Adipocyte (in vitro differentiated cells): ENCODE measurements around the gene DSG1.
"Not testable (repeated sequence)": the region's sequence is repeated elsewhere in the genome, so short reads cannot be mapped to it uniquely, and the experiment has no call there.

ENCODE experiments used
- DNase-seq: peaks from one replicate; pipeline ENCODE4 v3.0.0-alpha.2; 2015; ENCODE audit warnings: low read depth
- H3K27me3 ChIP-seq: replicated peaks from 2 replicates; pipeline ENCODE4 v1.7.0; 2013; ENCODE audit warnings: mild to moderate bottlenecking, low read length, moderate library complexity; ENCODE audit not compliant: control insufficient read depth, insufficient read depth
- H3K36me3 ChIP-seq: 2 replicates; pipeline ENCODE4 v1.7.0; 2013; ENCODE audit warnings: low read length, mild to moderate bottlenecking, moderate library complexity; ENCODE audit not compliant: control insufficient read depth, insufficient read depth, severe bottlenecking
- H3K4me1 ChIP-seq: 2 replicates; pipeline ENCODE4 v1.7.0; 2013; ENCODE audit warnings: mild to moderate bottlenecking, low read length, moderate library complexity; ENCODE audit not compliant: control insufficient read depth, insufficient read depth
- H3K4me3 ChIP-seq: 2 replicates; pipeline ENCODE4 v1.7.0; 2013; ENCODE audit warnings: mild to moderate bottlenecking, low read length, moderate library complexity
- H3K9ac ChIP-seq: 2 replicates; pipeline ENCODE4 v1.7.0; 2013; ENCODE audit warnings: mild to moderate bottlenecking, low read length, moderate library complexity
- H3K9me3 ChIP-seq: 2 replicates; pipeline ENCODE4 v1.7.0; 2013; ENCODE audit warnings: mild to moderate bottlenecking, low read length, moderate library complexity; ENCODE audit not compliant: control insufficient read depth

Gene DSG1

DNA sequence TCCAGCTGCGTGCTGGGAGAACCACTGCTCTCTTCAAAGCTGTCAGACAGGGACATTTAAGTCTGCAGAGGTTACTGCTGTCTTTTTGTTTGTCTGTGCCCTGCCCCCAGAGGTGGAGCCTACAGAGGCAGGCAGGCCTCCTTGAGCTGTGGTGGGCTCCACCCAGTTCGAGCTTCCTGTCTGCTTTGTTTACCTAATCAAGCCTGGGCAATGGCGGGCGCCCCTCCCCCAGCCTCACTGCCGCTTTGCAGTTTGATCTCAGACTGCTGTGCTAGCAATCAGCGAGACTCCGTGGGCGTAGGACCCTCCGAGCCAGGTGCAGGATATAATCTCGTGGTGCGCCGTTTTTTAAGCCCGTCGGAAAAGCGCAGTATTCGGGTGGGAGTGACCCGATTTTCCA is 35.4 kb downstream of the DSG1 start:
- not testable (repeated sequence) for H3K9ac ChIP-seq, H3K4me1 ChIP-seq, H3K36me3 ChIP-seq, H3K4me3 ChIP-seq, H3K9me3 ChIP-seq, DNase-seq, H3K27me3 ChIP-seq

DNA sequence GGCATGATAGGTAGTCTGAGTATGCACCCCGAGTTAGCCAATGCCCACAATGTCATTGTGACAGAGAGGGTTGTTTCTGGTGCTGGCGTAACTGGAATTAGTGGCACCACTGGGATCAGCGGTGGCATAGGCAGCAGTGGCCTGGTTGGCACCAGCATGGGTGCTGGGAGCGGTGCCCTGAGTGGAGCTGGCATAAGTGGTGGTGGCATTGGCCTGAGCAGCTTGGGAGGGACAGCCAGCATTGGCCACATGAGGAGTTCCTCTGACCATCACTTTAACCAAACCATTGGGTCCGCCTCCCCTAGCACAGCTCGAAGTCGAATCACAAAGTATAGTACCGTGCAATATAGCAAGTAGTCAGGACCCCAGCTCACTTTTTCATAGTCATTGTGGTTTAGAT is 37.0 kb downstream of the DSG1 start:
- H3K9ac ChIP-seq = no peak overlapping the region

DNA sequence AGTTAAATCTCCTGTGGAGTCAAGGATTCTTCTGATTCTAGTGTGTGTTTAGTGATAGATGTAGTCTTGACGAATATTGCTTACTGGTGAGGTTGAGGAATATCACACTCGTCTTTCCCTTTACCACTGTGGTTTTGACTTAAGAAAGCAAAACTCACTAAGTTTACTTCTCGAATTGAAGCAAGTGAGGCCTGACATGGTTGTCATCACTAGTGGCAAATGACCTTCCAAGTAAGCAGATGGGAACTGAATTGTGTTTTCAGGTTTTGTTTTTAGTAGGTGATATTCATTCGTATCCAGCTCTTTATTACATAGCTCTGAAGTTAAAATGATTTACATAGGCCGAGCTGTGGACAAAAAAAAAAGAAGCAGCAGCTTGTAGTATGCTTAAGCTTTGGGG is 38.1 kb downstream of the DSG1 start:
- Histone ChIP-seq H3K9me3 (peaks cover 3% of the 10 kb centered on the region), H3K4me3 (no peak overlapping the region), H3K9ac (no peak overlapping the region), H3K27me3 (no peaks in the 10 kb centered on the region), H3K36me3 (no peaks in the 10 kb centered on the region), H3K4me1 (no peaks in the 10 kb centered on the region)
- DNase-seq = no peak

More for the DNA sequence above, 37.0 kb downstream of the DSG1 start:
- no peak overlapping the region for H3K4me3 ChIP-seq
- no peaks in the 10 kb centered on the region for H3K27me3 ChIP-seq
- H3K36me3 ChIP-seq = no peaks in the 10 kb centered on the region
- no peak for DNase-seq
- no peaks in the 10 kb centered on the region for H3K9me3 ChIP-seq
- H3K4me1 ChIP-seq = no peaks in the 10 kb centered on the region

DNA sequence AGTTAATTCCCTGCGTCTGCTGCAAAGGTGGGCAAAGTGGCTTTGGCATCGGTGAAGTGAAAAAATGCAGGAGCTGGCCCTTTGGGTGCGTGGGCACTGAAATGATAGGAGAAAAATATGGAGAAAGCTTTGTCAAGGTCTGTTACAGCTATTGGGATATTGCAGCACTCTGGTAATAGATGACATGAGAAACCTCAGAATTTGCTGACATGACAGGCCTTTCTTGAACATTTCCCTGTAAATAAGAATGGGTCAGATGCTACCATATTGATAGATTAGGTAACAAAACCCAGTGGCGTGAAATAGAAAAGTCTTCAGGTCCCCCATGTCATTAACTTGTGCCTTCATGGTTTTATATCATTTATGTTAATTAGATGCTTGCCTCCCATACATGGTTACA is 46.2 kb downstream of the DSG1 start:
- Histone ChIP-seq H3K27me3 (no peaks in the 10 kb centered on the region), H3K4me1 (no peaks in the 10 kb centered on the region), H3K36me3 (no peaks in the 10 kb centered on the region), H3K4me3 (no peak overlapping the region), H3K9me3 (peaks cover 3% of the 10 kb centered on the region), H3K9ac (no peak overlapping the region)
- no peak for DNase-seq

DNA sequence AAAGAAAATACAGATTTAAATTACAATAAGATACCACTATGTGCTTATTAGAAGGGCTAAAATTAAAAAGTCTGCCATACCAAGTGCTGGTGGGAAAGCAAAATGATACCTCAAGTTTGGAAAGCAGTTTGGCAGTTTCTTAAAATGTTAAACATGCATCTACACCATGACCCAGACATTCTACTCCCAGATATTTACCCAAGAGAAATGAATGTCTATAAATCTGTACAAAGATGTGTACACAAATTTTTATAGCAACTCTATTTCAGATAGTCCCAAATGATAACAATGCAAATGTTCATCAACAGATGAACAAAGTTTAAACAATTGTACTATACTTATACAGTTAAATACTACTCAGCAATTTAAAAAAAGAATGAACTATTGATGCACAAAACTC is 51.5 kb downstream of the DSG1 start:
- no peak overlapping the region for H3K9ac ChIP-seq
- H3K4me3 ChIP-seq = no peak overlapping the region
- H3K27me3 ChIP-seq = no peaks in the 10 kb centered on the region
- H3K4me1 ChIP-seq = no peaks in the 10 kb centered on the region
- no peak for DNase-seq
- H3K9me3 ChIP-seq = no peaks in the 10 kb centered on the region
- H3K36me3 ChIP-seq = no peaks in the 10 kb centered on the region

DNA sequence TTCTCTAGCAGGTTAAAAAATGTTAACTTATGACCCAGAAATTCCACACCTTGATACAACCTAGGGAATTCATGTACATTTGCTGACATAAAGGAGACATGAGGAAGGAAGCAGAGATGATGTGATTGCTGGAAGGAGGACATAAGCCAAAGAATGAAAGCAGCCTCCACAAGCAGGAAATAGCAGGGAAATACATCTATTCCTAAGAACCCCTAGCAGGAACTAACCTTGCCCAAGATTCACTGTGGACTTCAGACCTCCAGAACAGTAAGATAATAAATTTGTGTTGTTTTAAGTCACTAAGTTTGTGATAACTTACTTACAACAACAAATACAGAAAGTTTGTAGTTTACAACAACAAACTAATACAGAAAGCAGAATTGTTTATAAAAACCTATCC is 54.0 kb downstream of the DSG1 start:
- Histone ChIP-seq H3K4me3 (no peak overlapping the region), H3K36me3 (no peaks in the 10 kb centered on the region), H3K9me3 (no peaks in the 10 kb centered on the region), H3K9ac (no peak overlapping the region), H3K4me1 (no peaks in the 10 kb centered on the region), H3K27me3 (no peaks in the 10 kb centered on the region)
- DNase-seq = no peak

DNA sequence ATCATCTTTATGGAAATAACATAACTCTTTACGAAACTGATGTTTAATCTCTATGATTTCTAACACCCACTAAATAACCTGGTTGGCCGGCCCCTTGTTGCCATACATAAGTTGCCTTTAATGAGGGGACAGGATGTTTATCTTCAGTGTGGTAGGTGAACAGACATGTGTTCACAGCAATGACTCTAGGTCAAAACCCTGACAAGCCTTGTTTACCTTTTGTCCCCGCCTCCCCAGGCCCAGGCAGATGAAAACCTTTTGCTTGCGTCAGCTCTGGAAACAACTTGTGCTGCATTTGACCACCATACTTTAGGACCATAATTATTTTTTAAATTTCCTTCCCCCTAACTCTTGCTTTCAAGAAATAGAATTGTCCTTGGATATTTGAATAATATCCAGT is 55.7 kb downstream of the DSG1 start:
- no peak for DNase-seq
- Histone ChIP-seq H3K4me3 (no peak overlapping the region), H3K9ac (no peak overlapping the region), H3K9me3 (no peaks in the 10 kb centered on the region), H3K4me1 (no peaks in the 10 kb centered on the region), H3K27me3 (no peaks in the 10 kb centered on the region), H3K36me3 (no peaks in the 10 kb centered on the region)

DNA sequence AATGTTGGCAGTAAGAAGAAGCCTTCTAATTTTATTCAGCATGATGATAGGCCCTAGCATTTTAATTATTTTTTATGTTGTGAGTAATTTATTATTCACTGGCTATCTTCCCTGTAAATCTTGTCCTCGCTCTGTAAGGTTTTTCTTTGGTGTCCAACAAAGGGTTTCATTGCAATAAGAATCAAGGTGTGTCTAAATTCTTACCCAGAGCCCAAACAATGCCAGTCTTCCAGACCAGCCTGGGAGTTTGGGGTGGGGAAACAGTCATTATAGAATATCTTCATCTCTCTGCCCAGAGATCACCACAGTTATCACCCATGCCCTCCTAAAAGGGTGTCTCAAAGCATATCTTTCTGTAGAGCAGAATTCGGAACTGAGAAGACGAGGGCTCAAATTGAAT is 58.5 kb downstream of the DSG1 start, which contains the start of gene DSG4:
TSS of gene DSG4 (plus strand) at position 301 of the 400 bp plus-strand sequence. CDS start 135 bp downstream, outside the sequence.
- DNase-seq = no peak
- Histone ChIP-seq H3K27me3 (no peaks in the 10 kb centered on the region), H3K4me1 (no peaks in the 10 kb centered on the region), H3K36me3 (no peaks in the 10 kb centered on the region), H3K9me3 (no peaks in the 10 kb centered on the region), H3K4me3 (no peak within 1 kb of the TSS), H3K9ac (no peak within 1 kb of the TSS)

DNA sequence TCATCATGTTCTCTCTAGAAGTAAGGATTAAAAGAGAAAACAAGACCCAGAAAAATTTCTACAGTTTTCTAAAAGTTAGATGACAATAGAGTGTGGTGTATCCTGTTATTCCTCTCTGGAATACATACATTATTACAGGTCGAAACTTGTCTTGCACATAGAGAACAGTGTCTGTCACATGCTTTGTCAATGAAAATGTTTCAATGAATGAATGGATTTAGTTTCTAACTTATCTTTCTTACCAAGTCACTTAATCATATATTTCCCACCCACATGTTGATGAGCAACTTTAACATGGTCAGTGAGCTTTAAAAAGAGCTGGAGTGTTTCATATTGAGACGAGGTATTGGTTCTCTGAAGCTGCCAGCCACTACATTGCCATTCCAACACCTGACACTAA is 63.0 kb downstream of the DSG1 start:
- no peak overlapping the region for H3K4me3 ChIP-seq
- H3K4me1 ChIP-seq = no peaks in the 10 kb centered on the region
- no peaks in the 10 kb centered on the region for H3K27me3 ChIP-seq
- no peak overlapping the region for H3K9ac ChIP-seq
- DNase-seq = no peak
- H3K9me3 ChIP-seq = no peaks in the 10 kb centered on the region
- no peaks in the 10 kb centered on the region for H3K36me3 ChIP-seq

DNA sequence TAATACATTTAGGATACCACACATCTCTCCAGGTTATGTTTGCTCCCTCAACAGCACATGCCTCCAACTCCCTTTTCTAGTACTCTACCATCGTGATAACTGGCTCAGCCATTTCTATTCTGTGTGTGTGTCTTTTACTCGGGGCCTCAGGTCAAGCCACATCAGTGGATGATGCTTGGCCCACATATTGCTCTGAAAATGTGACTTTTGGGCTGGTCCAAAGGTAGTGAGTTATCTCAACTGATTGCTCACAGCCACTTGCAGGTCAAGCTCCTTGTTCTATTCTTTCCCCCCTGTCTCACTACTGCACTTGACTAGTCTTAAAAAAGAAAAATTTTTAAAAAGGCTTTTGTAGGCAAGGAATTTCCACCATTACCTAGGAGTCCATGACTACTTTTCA is 64.1 kb downstream of the DSG1 start:
- Histone ChIP-seq H3K4me1 (no peaks in the 10 kb centered on the region), H3K27me3 (no peaks in the 10 kb centered on the region), H3K9me3 (no peaks in the 10 kb centered on the region), H3K9ac (no peak overlapping the region), H3K36me3 (no peaks in the 10 kb centered on the region), H3K4me3 (no peak overlapping the region)
- DNase-seq = no peak

DNA sequence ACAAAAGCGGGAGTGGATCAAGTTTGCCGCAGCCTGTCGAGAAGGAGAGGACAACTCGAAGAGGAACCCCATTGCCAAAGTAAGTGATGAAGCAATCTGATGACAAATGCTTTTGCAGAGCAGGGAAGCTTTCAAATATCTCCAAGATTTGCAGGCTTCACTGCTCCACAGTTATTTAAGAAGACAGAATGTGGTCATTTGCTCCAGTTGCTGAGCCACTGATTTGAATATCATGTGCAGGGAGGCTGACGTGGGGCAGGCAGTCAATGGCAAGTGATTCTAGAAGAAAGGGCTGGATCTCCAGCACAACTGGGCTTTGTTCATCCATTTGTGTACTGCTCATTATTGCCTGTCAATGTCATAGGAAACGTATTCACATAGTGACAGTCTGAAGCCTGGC is 68.8 kb downstream of the DSG1 start:
- Histone ChIP-seq H3K4me1 (no peaks in the 10 kb centered on the region), H3K36me3 (no peaks in the 10 kb centered on the region), H3K27me3 (no peaks in the 10 kb centered on the region), H3K9ac (no peak overlapping the region), H3K4me3 (no peak overlapping the region), H3K9me3 (no peaks in the 10 kb centered on the region)
- DNase-seq = no peak

DNA sequence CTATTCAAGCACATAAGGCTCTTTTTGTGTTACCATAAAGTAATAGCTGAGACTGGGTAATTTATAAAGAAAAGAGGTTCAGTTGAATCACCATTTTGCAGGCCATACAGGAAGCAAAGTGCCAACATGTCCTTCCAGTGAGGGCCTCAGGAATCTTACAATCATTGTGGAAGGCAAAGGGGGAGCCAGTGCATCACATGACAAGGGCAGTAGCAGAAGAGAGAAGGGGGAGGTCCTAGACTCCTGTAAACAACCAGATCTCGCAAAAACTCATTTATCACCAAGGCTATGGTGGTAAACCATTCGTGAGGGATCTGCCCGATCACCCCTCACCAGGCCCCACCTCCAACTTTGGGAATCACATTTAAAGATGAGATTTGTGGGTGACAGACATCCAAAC is 75.3 kb downstream of the DSG1 start:
- Histone ChIP-seq H3K4me3 (no peak overlapping the region), H3K27me3 (peaks cover 1% of the 10 kb centered on the region), H3K9ac (no peak overlapping the region), H3K9me3 (no peaks in the 10 kb centered on the region), H3K36me3 (no peaks in the 10 kb centered on the region), H3K4me1 (no peaks in the 10 kb centered on the region)
- no peak for DNase-seq
